HepG2 (cell line): ENCODE data around the gene SLC26A5. TPM values are rescaled to one million over a fixed set of nuclear protein-coding genes. Genes with fewer than 3 reads are reported as not detected.

ENCODE experiments used
- ATAC-seq: fragments of 200-7000 bp; cut with Tn5 transposase; 3 replicates; pipeline ENCODE4 v1.9.1; 2020; ENCODE audit warnings: mild to moderate bottlenecking, moderate library complexity
- BruUV-seq: library from RNA; stranded (reverse); fragments of 400-500 nt; replicated peaks from 2 replicates; lab custom pipeline; 2021; lab: Mats Ljungman, UMichigan
- CTCF ChIA-PET: fragments of 300-600 bp; formaldehyde crosslinking; extraction: SDS; loops from one replicate; lab custom pipeline; 2021; ENCODE audit warnings: low total read pairs, inconsistent platforms, low intra/inter-chr PET ratio; lab: Yijun Ruan, JAX
- POLR2A ChIA-PET: fragments of 350-600 bp; sonication (Branson Sonifier 250); formaldehyde crosslinking; loops from one replicate; lab custom pipeline; 2020; ENCODE audit warnings: antibody characterized with exemption, inconsistent platforms; lab: Yijun Ruan, JAX
- DNase-seq: peaks from one replicate; pipeline ENCODE4 v3.0.0-alpha.2; 2015; ENCODE audit warnings: low spot score
- FAIRE-seq: peaks from 3 replicates; lab custom pipeline; 2011; peaks lifted over from hg19 to GRCh38; lab: Jason Lieb, UNC
- H2AFZ ChIP-seq: one replicate; pipeline ENCODE4 v1.6.1; 2011; ENCODE audit warnings: low read length, inconsistent platforms
- H3K27ac ChIP-seq: fragments of 300-600 bp; 3 replicates; pipeline ENCODE4 v1.8.0; 2011; ENCODE audit warnings: mixed run types, mild to moderate bottlenecking, mixed read lengths, low read length, inconsistent platforms; ENCODE audit not compliant: insufficient read depth; ENCODE audit errors: extremely low read length
- H3K27me3 ChIP-seq, 2 experiments: fragments of 200-600 bp in 1 of 2; 2 replicates in 1 of 2; 3 replicates in 1 of 2; pipeline versions ENCODE4 v1.6.0 to v1.8.0; 2011; ENCODE audit warnings: low read length in 2 of 2, mild to moderate bottlenecking in 2 of 2, moderate library complexity in 2 of 2, inconsistent platforms in 1 of 2; ENCODE audit not compliant: insufficient read depth in 2 of 2, control insufficient read depth in 1 of 2
- H3K36me3 ChIP-seq, 2 experiments: fragments of 200-600 bp in 1 of 2; replicated peaks in 1 of 2; 2 replicates in 1 of 2; 3 replicates in 1 of 2; pipeline versions ENCODE4 v1.5.1 to v1.8.0; 2011; ENCODE audit warnings: low read length in 2 of 2, inconsistent platforms in 1 of 2; ENCODE audit not compliant: insufficient read depth in 2 of 2, control insufficient read depth in 1 of 2
- H3K4me1 ChIP-seq: 2 replicates; pipeline ENCODE4 v1.5.1; 2012; ENCODE audit warnings: low read length, inconsistent platforms; ENCODE audit not compliant: insufficient read depth
- H3K4me2 ChIP-seq: 2 replicates; pipeline ENCODE4 v1.6.0; 2011; ENCODE audit warnings: low read depth, low read length, inconsistent platforms
- H3K4me3 ChIP-seq, 3 experiments: fragments of 200-600 bp in 1 of 3; sonication (generic), shearing (Covaris generic) in 1 of 3; replicated peaks in 1 of 3; 2 replicates each; pipeline ENCODE4 v1.5.1; 2011 to 2016; ENCODE audit warnings: low read length in 3 of 3, inconsistent platforms in 2 of 3, low read depth in 2 of 3, mild to moderate bottlenecking in 2 of 3, control low read depth in 1 of 3, mixed read lengths in 1 of 3; ENCODE audit not compliant: insufficient read depth in 1 of 3
- H3K79me2 ChIP-seq: one replicate; pipeline ENCODE4 v1.6.1; 2011; ENCODE audit warnings: low read length, inconsistent platforms; ENCODE audit not compliant: insufficient read depth
- H3K9ac ChIP-seq: 2 replicates; pipeline ENCODE4 v1.6.0; 2011; ENCODE audit warnings: mild to moderate bottlenecking, low read depth, low read length, inconsistent platforms; ENCODE audit not compliant: insufficient read depth
- H3K9me3 ChIP-seq: 2 replicates; pipeline ENCODE4 v1.5.1; 2012; ENCODE audit warnings: mild to moderate bottlenecking, low read length
- H4K20me1 ChIP-seq: 2 replicates; pipeline ENCODE4 v1.6.0; 2011; ENCODE audit warnings: inconsistent platforms, mild to moderate bottlenecking, low read length, moderate library complexity; ENCODE audit not compliant: insufficient read depth
- ARID2 ChIP-seq: sonication (generic); formaldehyde crosslinking; IDR thresholded peaks from 2 replicates; pipeline ENCODE4 v1.8.1; 2022; ENCODE audit warnings: mild to moderate bottlenecking, missing genetic modification reagents, borderline replicate concordance
- ATF2 ChIP-seq: sonication (generic); formaldehyde crosslinking; IDR thresholded peaks from 2 replicates; pipeline ENCODE4 v1.4.0; 2020; ENCODE audit warnings: missing genetic modification reagents
- FOXP4 ChIP-seq: sonication (generic); formaldehyde crosslinking; IDR thresholded peaks from 2 replicates; pipeline ENCODE4 v1.4.0; 2020; ENCODE audit warnings: missing genetic modification reagents
- GRHL1 ChIP-seq: sonication (generic); formaldehyde crosslinking; conservative IDR thresholded peaks from 2 replicates; pipeline ENCODE4 v1.8.0; 2022; ENCODE audit warnings: missing genetic modification reagents
- JDP2 ChIP-seq: sonication (generic); formaldehyde crosslinking; IDR thresholded peaks from 2 replicates; pipeline ENCODE4 v1.8.1; 2022; ENCODE audit warnings: missing genetic modification reagents, borderline replicate concordance
- NFYB ChIP-seq: sonication (generic); formaldehyde crosslinking; IDR thresholded peaks from 2 replicates; pipeline ENCODE4 v1.4.0; 2020; ENCODE audit warnings: missing genetic modification reagents
- REPIN1 ChIP-seq: sonication (generic); formaldehyde crosslinking; IDR thresholded peaks from 2 replicates; pipeline ENCODE4 v1.8.0; 2022; ENCODE audit warnings: missing genetic modification reagents, low read depth, mild to moderate bottlenecking, borderline replicate concordance
- SP140L ChIP-seq: sonication (generic); formaldehyde crosslinking; IDR thresholded peaks from 2 replicates; pipeline ENCODE4 v1.4.0; 2020; ENCODE audit warnings: missing genetic modification reagents, borderline replicate concordance
- ZFP82 ChIP-seq: sonication (generic); formaldehyde crosslinking; IDR thresholded peaks from 2 replicates; pipeline ENCODE4 v1.5.1; 2020; ENCODE audit warnings: mild to moderate bottlenecking, missing genetic modification reagents, borderline replicate concordance
- ZNF30 ChIP-seq: sonication (generic); formaldehyde crosslinking; IDR thresholded peaks from 2 replicates; pipeline ENCODE4 v1.5.0; 2020; ENCODE audit warnings: mild to moderate bottlenecking, missing genetic modification reagents
- ZNF619 ChIP-seq: sonication (generic); formaldehyde crosslinking; IDR thresholded peaks from 2 replicates; pipeline ENCODE4 v1.4.0; 2020; ENCODE audit warnings: mild to moderate bottlenecking, missing genetic modification reagents
- ZNF749 ChIP-seq: sonication (generic); formaldehyde crosslinking; IDR thresholded peaks from 2 replicates; pipeline ENCODE4 v1.8.0; 2022; ENCODE audit warnings: mild to moderate bottlenecking, missing genetic modification reagents, moderate library complexity, borderline replicate concordance
- ZNF773 ChIP-seq: sonication (generic); formaldehyde crosslinking; IDR thresholded peaks from 2 replicates; pipeline ENCODE4 v1.4.0; 2020; ENCODE audit warnings: missing genetic modification reagents, borderline replicate concordance
- WGBS: methylation state at CpG from one replicate; pipeline ENCODE4 v1.1.6; 2017; ENCODE audit warnings: low lambda C conversion rate; 5-methylcytosine and 5-hydroxymethylcytosine counted together
- in situ Hi-C: cut with HindIII; loops from 2 replicates; pipeline ENCODE4 v1.10.0; 2017; ENCODE audit warnings: low pct_unique_long_range_greater_than_20kb; ENCODE audit not compliant: extremely low pct_ligation_motif_present
- intact Hi-C: fragments of 100-400 bp; cut with micrococcal nuclease; formaldehyde crosslinking; loops from one replicate; pipeline ENCODE4 v1.10.0; 2022; ENCODE audit not compliant: unreplicated experiment
- polyA plus RNA-seq, 8 experiments: library from polyadenylated mRNA; depleted of rRNA in 3 of 8; stranded (reverse) in 7 of 8; unstranded in 1 of 8; fragments of >200 nt; fragmentation: Illumina TruSeq in 4 of 8; extraction: Trizol in 4 of 8; gene quantifications; 2 replicates each; pipeline versions ENCODE4 v1.2.1 to v1.2.3, GENCODE V29; 2011 to 2016; ENCODE audit warnings: low read depth in 4 of 8, missing spikeins in 1 of 8, mixed read lengths in 1 of 8; ENCODE audit not compliant: insufficient read depth in 1 of 8
- total RNA-seq, 5 experiments: library from RNA; depleted of rRNA; stranded (reverse); fragments of >200 nt; fragmentation: Illumina TruSeq; extraction: Trizol; gene quantifications; 2 replicates each; pipeline ENCODE4 v1.2.3, GENCODE V29; 2016; ENCODE audit warnings: low read depth in 1 of 5

Gene SLC26A5
- total and polyA plus RNA-seq, 2 of the 13 experiments (the other 11 are each of a cell fraction or from before 2014, with no cell fraction given) = 0.08 to 0.11 TPM

- H3K4me3 ChIP-seq = no peak overlapping the region
- no peak overlapping the region for H3K4me2 ChIP-seq
- CTCF ChIA-PET = no interaction called here
- POLR2A ChIA-PET = interaction anchor here (1.0 kb wide), 1 partner anchor 9 kb away, joined by 3 read pairs; the partner anchor contains the start of gene PSMC2
- BruUV-seq = no TSS peak
- 100% methylated on average over 2 of the region's 2 CpGs for WGBS
- in situ Hi-C loops (no loop called here), intact Hi-C loops (no loop called here)
- H3K36me3 ChIP-seq = peaks cover 8 to 53% of the 10 kb centered on the region in 2 experiments
- ATAC-seq = no peak
- DNase-seq = no peak
- H3K9ac ChIP-seq = no peak overlapping the region
- no peak for TF ChIP-seq NFYB
- no peak for TF ChIP-seq ATF2 (CRISPR knock-in tag)
- no peak for TF ChIP-seq ZNF619 (CRISPR knock-in tag)
- no peak for TF ChIP-seq ZFP82 (CRISPR knock-in tag)
- TF ChIP-seq GRHL1 (CRISPR knock-in tag) = no peak
- no peak for TF ChIP-seq ZNF749 (CRISPR knock-in tag)
- TF ChIP-seq REPIN1 (CRISPR knock-in tag) = no peak
- no peak for TF ChIP-seq SP140L (CRISPR knock-in tag)
- no peak for TF ChIP-seq ARID2 (CRISPR knock-in tag)
- TF ChIP-seq FOXP4 (CRISPR knock-in tag) = no peak
- TF ChIP-seq JDP2 (CRISPR knock-in tag) = no peak
- no peak for TF ChIP-seq ZNF30 (CRISPR knock-in tag)
- TF ChIP-seq ZNF773 = no peak
- peaks cover 45% of the 10 kb centered on the region for H3K79me2 ChIP-seq
- no peak overlapping the region for H2AFZ ChIP-seq
- H3K4me1 ChIP-seq = peaks cover 28% of the 10 kb centered on the region
- 0 out of 2 replicates have a peak, but pooled peaks cover 2% of the 10 kb centered on the region for H4K20me1 ChIP-seq
- H3K9me3 ChIP-seq = no peaks in the 10 kb centered on the region
- FAIRE-seq = no peak
- H3K27ac ChIP-seq = no peak overlapping the region
- no peaks in the 10 kb centered on the region for H3K27me3 ChIP-seq
These were observed 107.1 kb downstream of the SLC26A5 start for GRCh38 chr7:103338864-103339263.
